ENCODE data around the gene CCK.

DNA sequence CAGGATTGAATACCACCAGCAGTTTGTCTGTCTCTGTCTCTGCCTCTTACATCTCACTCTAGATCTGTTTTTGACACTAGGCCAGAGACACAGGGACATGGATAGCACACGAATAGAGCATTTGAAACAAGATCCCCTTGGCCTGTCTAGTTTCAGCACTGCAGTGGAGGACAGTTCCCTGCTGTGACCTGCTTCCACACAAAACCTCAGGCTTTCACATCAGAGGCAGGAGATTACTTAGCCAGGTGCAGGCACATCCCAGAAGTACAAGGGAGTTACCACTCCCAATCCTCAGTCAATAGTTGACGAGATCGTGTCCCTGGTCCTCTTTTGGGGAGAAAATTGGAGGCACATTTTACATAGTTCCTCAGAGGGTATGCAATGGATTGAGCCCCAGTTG lies 34.0 kb upstream of the CCK start:
- TF ChIP-seq, protein P1, sequence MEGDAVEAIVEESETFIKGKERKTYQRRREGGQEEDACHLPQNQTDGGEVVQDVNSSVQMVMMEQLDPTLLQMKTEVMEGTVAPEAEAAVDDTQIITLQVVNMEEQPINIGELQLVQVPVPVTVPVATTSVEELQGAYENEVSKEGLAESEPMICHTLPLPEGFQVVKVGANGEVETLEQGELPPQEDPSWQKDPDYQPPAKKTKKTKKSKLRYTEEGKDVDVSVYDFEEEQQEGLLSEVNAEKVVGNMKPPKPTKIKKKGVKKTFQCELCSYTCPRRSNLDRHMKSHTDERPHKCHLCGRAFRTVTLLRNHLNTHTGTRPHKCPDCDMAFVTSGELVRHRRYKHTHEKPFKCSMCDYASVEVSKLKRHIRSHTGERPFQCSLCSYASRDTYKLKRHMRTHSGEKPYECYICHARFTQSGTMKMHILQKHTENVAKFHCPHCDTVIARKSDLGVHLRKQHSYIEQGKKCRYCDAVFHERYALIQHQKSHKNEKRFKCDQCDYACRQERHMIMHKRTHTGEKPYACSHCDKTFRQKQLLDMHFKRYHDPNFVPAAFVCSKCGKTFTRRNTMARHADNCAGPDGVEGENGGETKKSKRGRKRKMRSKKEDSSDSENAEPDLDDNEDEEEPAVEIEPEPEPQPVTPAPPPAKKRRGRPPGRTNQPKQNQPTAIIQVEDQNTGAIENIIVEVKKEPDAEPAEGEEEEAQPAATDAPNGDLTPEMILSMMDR (optimal IDR thresholded peaks at IDR 0.05 in 1 of 3, IDR thresholded peaks at IDR 0.05 in 1 of 3, conservative IDR thresholded peaks at IDR 0.05 in 1 of 3; ENCODE audit: extremely low read depth in 1 of 3, insufficient read depth in 2 of 3, low read length in 3 of 3), result no peak
- TF ChIP-seq EZH2 (IDR thresholded peaks at IDR 0.05; ENCODE audit: low read length), result no peak
